Heart right ventricle (tissue), 16 donors: ENCODE data around the gene GKN2. TPM values are rescaled to one million over a fixed set of nuclear protein-coding genes. Genes with fewer than 3 reads are reported as not detected.

Experiments used
- ATAC-seq, 8 donors: fragments of 200-7000 bp; cut with Tn5 transposase; one replicate each; pipeline ENCODE4 v1.9.1; 2020; ENCODE audit warnings: mild to moderate bottlenecking in 8 of 8, moderate library complexity in 8 of 8, moderate number of reproducible peaks in 1 of 8
- DNase-seq, 2 donors: peaks; one replicate each; pipeline ENCODE4 v3.0.0-alpha.2; 2020
- H3K27ac ChIP-seq, 10 donors: fragments of 200-600 bp; sonication (generic) in 2 of 10; one replicate each; pipeline versions ENCODE4 v1.5.0 to v1.8.0; 2020 to 2022; ENCODE audit warnings: mild to moderate bottlenecking in 3 of 10
- H3K27me3 ChIP-seq, 7 donors: fragments of 200-600 bp; one replicate each; pipeline ENCODE4 v1.8.0; 2021 to 2022; ENCODE audit warnings: mild to moderate bottlenecking in 2 of 7
- H3K36me3 ChIP-seq, 9 donors: fragments of 200-600 bp; sonication (generic) in 1 of 9; one replicate each; pipeline versions ENCODE4 v1.5.0 to v1.8.0; 2020 to 2022; ENCODE audit warnings: mild to moderate bottlenecking in 2 of 9
- H3K4me1 ChIP-seq, 9 donors: fragments of 200-600 bp; sonication (generic) in 1 of 9; one replicate each; pipeline versions ENCODE4 v1.5.0 to v1.8.0; 2020 to 2022; ENCODE audit warnings: mild to moderate bottlenecking in 4 of 9
- H3K4me3 ChIP-seq, 10 donors: fragments of 200-600 bp; sonication (generic) in 2 of 10; one replicate each; pipeline versions ENCODE4 v1.5.0 to v1.8.0; 2020 to 2022; ENCODE audit warnings: mild to moderate bottlenecking in 7 of 10, moderate library complexity in 2 of 10
- H3K9me3 ChIP-seq, 11 donors: fragments of 200-600 bp in 10 of 11; sonication (generic) in 2 of 11; one replicate each; pipeline versions ENCODE4 v1.5.0 to v1.8.0; 2013 to 2022; ENCODE audit warnings: mild to moderate bottlenecking in 2 of 11, control low read depth in 1 of 11, moderate library complexity in 1 of 11
- WGBS, 2 donors: extraction: QIAGEN DNeasy Blood & Tissue Kit; methylation state at CpG; one replicate each; pipeline ENCODE4 v1.1.7; 2013; ENCODE audit warnings: inconsistent platforms in 1 of 2; 5-methylcytosine and 5-hydroxymethylcytosine counted together
- intact Hi-C, 10 donors: fragments of 100-400 bp; cut with DNase I; formaldehyde crosslinking; loops; one replicate each; pipeline versions ENCODE4 v1.11.1 to v1.14.2; 2022
- polyA plus RNA-seq, 2 donors: library from polyadenylated mRNA; stranded (reverse); fragments of 200-250 nt; gene quantifications; one replicate each; pipeline ENCODE4 v1.2.3, GENCODE V29; 2013
- total RNA-seq, 10 donors: library from RNA; stranded (reverse); fragmentation: NEBNext Ultra II Directional in 3 of 10; extraction: Animal tissue kit (Norgen Biotek cat#: 25700) in 3 of 10; gene quantifications; one replicate each; pipeline versions ENCODE4 v1.2.1 to v1.2.4, GENCODE V29; 2021 to 2023
- TF ChIP-seq, protein P1 (sequence below), 9 donors: fragments of 200-600 bp; sonication (generic) in 2 of 9; IDR thresholded peaks; one replicate each; pipeline versions ENCODE4 v1.5.0 to v1.8.0; 2021 to 2022; ENCODE audit warnings: antibody characterized with exemption in 9 of 9, mild to moderate bottlenecking in 5 of 9, moderate library complexity in 1 of 9
- donor health status: Arrhythmogenic right ventricular cardiomyopathy.
- donor health status: ischemic (EF 13 %, LVEDD 7.1; RV severe dilation, severe dysfunction).
- donor health status: healthy with polysubstance abuse.
- donor health status: DM: no; HTN: yes; CAD: no.
- donor health status: DM: no; HTN: no; CAD: no.
- donor health status: ischemic (EF 25% LVEDD 6.9; RV normal size, moderate dysfunction).
- donor health status: ischemic (EF 25% LVEDD 5.7; RV mildly dilated, moderate dysfunction).
- donor health status: healthy.
- donor health status: DM: yes; HTN: yes; CAD: no.
- donor health status: Ischemic cardiomyopathy.
- donor health status: ischemic (EF 35%, LVEDD 5.7; RV mildly dilated, moderate dysfunction).
- donor health status: nonischemic (EF 11% LVEDD 7.7; RV severe dilation, severe dysfunction).
- donor health status: DM: yes; HTN: yes; CAD: no.
- donor health status: PGD.
- donor health status: ischemic (EF 29% LVEDD 5.4; RV normal size, mild dysfunction).
- donor health status: nonischemic (EF 23%, LVEDD 6.1; RV moderate dilation, normal function).

Gene GKN2
- total and polyA plus RNA-seq, 12 donors = not detected

DNA sequence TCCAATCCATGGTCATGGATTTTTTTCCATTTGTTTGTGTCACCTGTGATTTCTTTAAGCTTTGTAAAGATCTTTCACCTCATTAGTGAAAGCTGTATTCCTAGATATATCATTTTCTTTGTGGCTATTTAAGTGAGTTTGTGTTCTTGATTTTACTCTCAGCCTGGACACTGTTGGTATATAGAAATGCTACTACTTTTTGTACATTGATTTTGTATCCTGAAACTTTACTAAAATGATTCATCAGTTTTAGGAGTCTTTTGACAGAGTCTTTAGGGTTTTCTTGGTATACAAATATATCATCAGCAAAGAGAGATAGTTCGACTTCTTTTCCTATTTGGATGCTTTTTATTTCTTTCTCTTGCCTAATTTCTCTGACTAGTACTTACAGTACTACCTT is 12.3 kb downstream of the GKN2 start:
- H3K36me3 ChIP-seq = no peaks in the 10 kb centered on the region
- no peak for ATAC-seq
- no peak for DNase-seq
- H3K9me3 ChIP-seq = peaks cover 0 to 14% (median 0%) of the 10 kb centered on the region in 11 donors
- no peak overlapping the region for H3K27ac ChIP-seq
- H3K4me3 ChIP-seq = no peak overlapping the region
- H3K27me3 ChIP-seq = peaks cover 0 to 4% (median 0%) of the 10 kb centered on the region in 7 donors
- intact Hi-C loops = loop anchor here in 7 of 10 donors (5.0 to 10.0 kb wide), 4 partner anchors 72 to 367 kb away; partner anchors contain the start of gene ANTXR1 (in 1 of the 7)
- WGBS, 2 donors = 89 to 98% methylated on average over 1 of the region's 1 CpG
- TF ChIP-seq, protein P1, sequence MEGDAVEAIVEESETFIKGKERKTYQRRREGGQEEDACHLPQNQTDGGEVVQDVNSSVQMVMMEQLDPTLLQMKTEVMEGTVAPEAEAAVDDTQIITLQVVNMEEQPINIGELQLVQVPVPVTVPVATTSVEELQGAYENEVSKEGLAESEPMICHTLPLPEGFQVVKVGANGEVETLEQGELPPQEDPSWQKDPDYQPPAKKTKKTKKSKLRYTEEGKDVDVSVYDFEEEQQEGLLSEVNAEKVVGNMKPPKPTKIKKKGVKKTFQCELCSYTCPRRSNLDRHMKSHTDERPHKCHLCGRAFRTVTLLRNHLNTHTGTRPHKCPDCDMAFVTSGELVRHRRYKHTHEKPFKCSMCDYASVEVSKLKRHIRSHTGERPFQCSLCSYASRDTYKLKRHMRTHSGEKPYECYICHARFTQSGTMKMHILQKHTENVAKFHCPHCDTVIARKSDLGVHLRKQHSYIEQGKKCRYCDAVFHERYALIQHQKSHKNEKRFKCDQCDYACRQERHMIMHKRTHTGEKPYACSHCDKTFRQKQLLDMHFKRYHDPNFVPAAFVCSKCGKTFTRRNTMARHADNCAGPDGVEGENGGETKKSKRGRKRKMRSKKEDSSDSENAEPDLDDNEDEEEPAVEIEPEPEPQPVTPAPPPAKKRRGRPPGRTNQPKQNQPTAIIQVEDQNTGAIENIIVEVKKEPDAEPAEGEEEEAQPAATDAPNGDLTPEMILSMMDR (IDR thresholded peaks at IDR 0.05) = no peak
- peaks cover 0 to 20% (median 0%) of the 10 kb centered on the region in 9 donors for H3K4me1 ChIP-seq

DNA sequence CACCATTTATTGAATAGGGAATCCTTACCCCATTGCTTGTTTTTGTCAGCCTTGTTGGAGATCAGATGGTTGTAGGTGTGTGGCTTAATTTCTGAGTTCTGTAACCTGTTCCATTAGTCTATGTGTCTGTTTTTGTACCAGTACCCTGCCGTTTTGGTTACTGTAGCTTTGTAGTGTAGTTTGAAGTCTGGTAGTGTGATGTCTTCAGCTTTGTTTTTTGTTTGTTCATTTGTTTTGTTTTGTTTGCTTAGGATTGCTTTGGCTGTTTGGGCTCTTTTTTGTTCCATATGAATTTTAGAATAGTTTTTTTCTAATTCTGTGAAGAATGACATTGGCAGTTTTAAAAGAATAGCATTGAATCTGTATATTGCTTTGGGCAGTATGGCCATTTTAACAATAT is 12.7 kb downstream of the GKN2 start:
- ATAC-seq (no peak), DNase-seq (no peak)
- peaks cover 0 to 4% (median 0%) of the 10 kb centered on the region in 7 donors for H3K27me3 ChIP-seq
- no peaks in the 10 kb centered on the region for H3K36me3 ChIP-seq
- peaks cover 0 to 14% (median 0%) of the 10 kb centered on the region in 11 donors for H3K9me3 ChIP-seq
- H3K27ac ChIP-seq = no peak overlapping the region
- peaks cover 0 to 20% (median 0%) of the 10 kb centered on the region in 9 donors for H3K4me1 ChIP-seq
- 91 to 93% methylated on average over 1 of the region's 1 CpG for WGBS, 2 donors
- TF ChIP-seq, protein P1 (IDR thresholded peaks at IDR 0.05) = no peak
- intact Hi-C loops = loop anchor here in 7 of 10 donors (5.0 to 10.0 kb wide), 4 partner anchors 72 to 367 kb away; partner anchors contain the start of gene ANTXR1 (in 1 of the 7)
- no peak overlapping the region for H3K4me3 ChIP-seq

- H3K4me3 ChIP-seq = no peak overlapping the region
- no peak for DNase-seq
- H3K27me3 ChIP-seq = peaks cover 0 to 4% (median 0%) of the 10 kb centered on the region in 7 donors
- H3K36me3 ChIP-seq = no peaks in the 10 kb centered on the region
- intact Hi-C loops = no loop called here
- 91 to 93% methylated on average over 3 of the region's 3 CpGs for WGBS, 2 donors
- TF ChIP-seq, protein P1 (IDR thresholded peaks at IDR 0.05) = no peak
- no peak for ATAC-seq
- peaks cover 0 to 14% (median 0%) of the 10 kb centered on the region in 11 donors for H3K9me3 ChIP-seq
- H3K27ac ChIP-seq = no peak overlapping the region
- H3K4me1 ChIP-seq = peaks cover 0 to 20% (median 0%) of the 10 kb centered on the region in 9 donors
Observed at GRCh38 chr2:68938938-68939337, 13.8 kb downstream of the GKN2 start.

DNA sequence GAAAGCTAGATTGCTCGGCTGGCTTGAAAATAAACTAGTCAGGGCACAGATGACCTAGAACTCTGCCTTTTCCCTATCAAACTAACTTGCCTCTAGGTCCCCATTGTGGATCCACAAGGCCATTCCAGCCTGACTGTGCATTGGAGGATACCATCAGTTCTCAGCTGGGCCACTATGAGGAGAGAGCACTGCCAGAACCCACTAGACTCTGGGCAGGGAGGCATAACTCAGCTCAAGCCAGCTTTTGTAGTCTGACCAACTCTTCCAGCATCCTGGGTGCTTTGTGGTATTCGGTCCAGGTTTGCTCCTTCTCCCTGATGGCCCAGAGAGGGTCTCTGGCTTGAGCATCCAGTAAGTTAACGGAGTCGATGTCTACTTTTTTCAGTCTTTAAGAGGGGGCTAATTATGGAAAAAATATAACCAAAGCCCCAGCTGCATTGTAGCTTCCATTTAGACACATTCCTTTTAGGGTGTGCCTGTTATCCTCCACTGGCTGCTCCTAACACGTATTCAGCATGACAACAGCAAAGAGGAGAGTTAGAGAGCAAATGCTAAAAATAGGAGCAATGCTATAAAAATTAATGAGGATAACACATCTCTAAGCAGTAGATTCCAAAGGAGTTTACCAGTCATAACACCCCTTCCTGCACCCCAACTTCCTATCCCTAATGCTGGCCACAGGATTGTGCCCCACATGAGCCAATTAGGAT is 15.2 kb downstream of the GKN2 start:
- WGBS, 2 donors = 64 to 74% methylated on average over 5 of the region's 5 CpGs
- Histone ChIP-seq H3K4me1 (peaks cover 0 to 14% (median 0%) of the 10 kb centered on the region in 9 donors), H3K27me3 (peaks cover 0 to 4% (median 0%) of the 10 kb centered on the region in 7 donors), H3K27ac (no peak overlapping the region), H3K4me3 (no peak overlapping the region), H3K36me3 (no peaks in the 10 kb centered on the region), H3K9me3 (peaks cover 0 to 14% (median 0%) of the 10 kb centered on the region in 11 donors)
- DNase-seq (no peak), ATAC-seq (no peak)
- TF ChIP-seq, protein P1 (IDR thresholded peaks at IDR 0.05) = no peak
- intact Hi-C loops = no loop called here
